HepG2 (cell line): ENCODE data around the gene SREBF1. TPM values are rescaled to one million over a fixed set of nuclear protein-coding genes. Genes with fewer than 3 reads are reported as not detected.

Experiments used
- ATAC-seq: fragments of 200-7000 bp; cut with Tn5 transposase; 3 replicates; pipeline ENCODE4 v1.9.1; 2020; ENCODE audit warnings: mild to moderate bottlenecking, moderate library complexity
- BruUV-seq: library from RNA; stranded (reverse); fragments of 400-500 nt; replicated peaks from 2 replicates; lab custom pipeline; 2021; lab: Mats Ljungman, UMichigan
- CTCF ChIA-PET: fragments of 300-600 bp; formaldehyde crosslinking; extraction: SDS; loops from one replicate; lab custom pipeline; 2021; ENCODE audit warnings: low total read pairs, inconsistent platforms, low intra/inter-chr PET ratio; lab: Yijun Ruan, JAX
- POLR2A ChIA-PET: fragments of 350-600 bp; sonication (Branson Sonifier 250); formaldehyde crosslinking; loops from one replicate; lab custom pipeline; 2020; ENCODE audit warnings: antibody characterized with exemption, inconsistent platforms; lab: Yijun Ruan, JAX
- DNase-seq: peaks from one replicate; pipeline ENCODE4 v3.0.0-alpha.2; 2015; ENCODE audit warnings: low spot score
- FAIRE-seq: peaks from 3 replicates; lab custom pipeline; 2011; peaks lifted over from hg19 to GRCh38; lab: Jason Lieb, UNC
- H2AFZ ChIP-seq: one replicate; pipeline ENCODE4 v1.6.1; 2011; ENCODE audit warnings: low read length, inconsistent platforms
- H3K27ac ChIP-seq: fragments of 300-600 bp; 3 replicates; pipeline ENCODE4 v1.8.0; 2011; ENCODE audit warnings: mixed run types, mild to moderate bottlenecking, mixed read lengths, low read length, inconsistent platforms; ENCODE audit not compliant: insufficient read depth; ENCODE audit errors: extremely low read length
- H3K27me3 ChIP-seq, 2 experiments: fragments of 200-600 bp in 1 of 2; 2 replicates in 1 of 2; 3 replicates in 1 of 2; pipeline versions ENCODE4 v1.6.0 to v1.8.0; 2011; ENCODE audit warnings: low read length in 2 of 2, mild to moderate bottlenecking in 2 of 2, moderate library complexity in 2 of 2, inconsistent platforms in 1 of 2; ENCODE audit not compliant: insufficient read depth in 2 of 2, control insufficient read depth in 1 of 2
- H3K36me3 ChIP-seq, 2 experiments: fragments of 200-600 bp in 1 of 2; replicated peaks in 1 of 2; 2 replicates in 1 of 2; 3 replicates in 1 of 2; pipeline versions ENCODE4 v1.5.1 to v1.8.0; 2011; ENCODE audit warnings: low read length in 2 of 2, inconsistent platforms in 1 of 2; ENCODE audit not compliant: insufficient read depth in 2 of 2, control insufficient read depth in 1 of 2
- H3K4me1 ChIP-seq: 2 replicates; pipeline ENCODE4 v1.5.1; 2012; ENCODE audit warnings: low read length, inconsistent platforms; ENCODE audit not compliant: insufficient read depth
- H3K4me2 ChIP-seq: 2 replicates; pipeline ENCODE4 v1.6.0; 2011; ENCODE audit warnings: low read depth, low read length, inconsistent platforms
- H3K4me3 ChIP-seq, 3 experiments: fragments of 200-600 bp in 1 of 3; sonication (generic), shearing (Covaris generic) in 1 of 3; replicated peaks in 1 of 3; 2 replicates each; pipeline ENCODE4 v1.5.1; 2011 to 2016; ENCODE audit warnings: low read length in 3 of 3, inconsistent platforms in 2 of 3, low read depth in 2 of 3, mild to moderate bottlenecking in 2 of 3, control low read depth in 1 of 3, mixed read lengths in 1 of 3; ENCODE audit not compliant: insufficient read depth in 1 of 3
- H3K79me2 ChIP-seq: one replicate; pipeline ENCODE4 v1.6.1; 2011; ENCODE audit warnings: low read length, inconsistent platforms; ENCODE audit not compliant: insufficient read depth
- H3K9ac ChIP-seq: 2 replicates; pipeline ENCODE4 v1.6.0; 2011; ENCODE audit warnings: mild to moderate bottlenecking, low read depth, low read length, inconsistent platforms; ENCODE audit not compliant: insufficient read depth
- H3K9me3 ChIP-seq: 2 replicates; pipeline ENCODE4 v1.5.1; 2012; ENCODE audit warnings: mild to moderate bottlenecking, low read length
- H4K20me1 ChIP-seq: 2 replicates; pipeline ENCODE4 v1.6.0; 2011; ENCODE audit warnings: inconsistent platforms, mild to moderate bottlenecking, low read length, moderate library complexity; ENCODE audit not compliant: insufficient read depth
- BRD4 ChIP-seq: sonication (generic); formaldehyde crosslinking; IDR thresholded peaks from 2 replicates; pipeline ENCODE4 v1.4.0; 2020; ENCODE audit warnings: missing genetic modification reagents
- DNMT1 ChIP-seq: sonication (generic); formaldehyde crosslinking; IDR thresholded peaks from 2 replicates; pipeline ENCODE4 v1.5.1; 2020; ENCODE audit warnings: mild to moderate bottlenecking, missing genetic modification reagents
- HNRNPH1 ChIP-seq: fragments of 200-400 bp; formaldehyde crosslinking; optimal IDR thresholded peaks from 2 replicates; pipeline ENCODE3; 2017; ENCODE audit warnings: mild to moderate bottlenecking, low read depth, low read length
- NCOA2 ChIP-seq: sonication (generic); formaldehyde crosslinking; IDR thresholded peaks from 2 replicates; pipeline ENCODE4 v1.8.0; 2022; ENCODE audit warnings: inconsistent platforms
- PBX2 ChIP-seq: IDR thresholded peaks from 2 replicates; pipeline ENCODE4 v1.6.1; 2016; ENCODE audit warnings: control low read depth
- PBX3 ChIP-seq: sonication (generic); formaldehyde crosslinking; IDR thresholded peaks from 2 replicates; pipeline ENCODE4 v1.8.1; 2023; ENCODE audit warnings: missing genetic modification reagents, inconsistent platforms, borderline replicate concordance
- PHF20 ChIP-seq: sonication (generic); formaldehyde crosslinking; IDR thresholded peaks from 2 replicates; pipeline ENCODE4 v1.5.0; 2020; ENCODE audit warnings: mild to moderate bottlenecking, missing genetic modification reagents
- RXRB ChIP-seq: IDR thresholded peaks from 2 replicates; pipeline ENCODE4 v1.6.1; 2016; ENCODE audit warnings: borderline replicate concordance, missing genetic modification reagents, missing compliant biosample characterization
- TARDBP ChIP-seq: sonication (generic); formaldehyde crosslinking; IDR thresholded peaks from 2 replicates; pipeline ENCODE4 v1.8.0; 2022; ENCODE audit warnings: mild to moderate bottlenecking, missing genetic modification reagents
- ZFP82 ChIP-seq: sonication (generic); formaldehyde crosslinking; IDR thresholded peaks from 2 replicates; pipeline ENCODE4 v1.5.1; 2020; ENCODE audit warnings: mild to moderate bottlenecking, missing genetic modification reagents, borderline replicate concordance
- ZNF142 ChIP-seq: sonication (generic); formaldehyde crosslinking; IDR thresholded peaks from 2 replicates; pipeline ENCODE4 v1.4.0; 2020; ENCODE audit warnings: missing genetic modification reagents
- ZNF230 ChIP-seq: sonication (generic); formaldehyde crosslinking; IDR thresholded peaks from 2 replicates; pipeline ENCODE4 v1.4.0; 2020; ENCODE audit warnings: mild to moderate bottlenecking, missing genetic modification reagents
- ZNF333 ChIP-seq: sonication (generic); formaldehyde crosslinking; IDR thresholded peaks from 2 replicates; pipeline ENCODE4 v1.4.0; 2020; ENCODE audit warnings: mild to moderate bottlenecking, missing genetic modification reagents, borderline replicate concordance
- ZNF451 ChIP-seq: sonication (generic); formaldehyde crosslinking; IDR thresholded peaks from 2 replicates; pipeline ENCODE4 v1.5.0; 2020; ENCODE audit warnings: mild to moderate bottlenecking, missing genetic modification reagents
- ZNF703 ChIP-seq: sonication (generic); formaldehyde crosslinking; IDR thresholded peaks from 2 replicates; pipeline ENCODE4 v1.5.1; 2020; ENCODE audit warnings: missing genetic modification reagents, mild to moderate bottlenecking, moderate library complexity, borderline replicate concordance
- ZNF747 ChIP-seq: sonication (generic); formaldehyde crosslinking; IDR thresholded peaks from 2 replicates; pipeline ENCODE4 v1.8.1; 2023; ENCODE audit warnings: missing genetic modification reagents, mild to moderate bottlenecking, borderline replicate concordance
- WGBS: methylation state at CpG from one replicate; pipeline ENCODE4 v1.1.6; 2017; ENCODE audit warnings: low lambda C conversion rate; 5-methylcytosine and 5-hydroxymethylcytosine counted together
- in situ Hi-C: cut with HindIII; loops from 2 replicates; pipeline ENCODE4 v1.10.0; 2017; ENCODE audit warnings: low pct_unique_long_range_greater_than_20kb; ENCODE audit not compliant: extremely low pct_ligation_motif_present
- intact Hi-C: fragments of 100-400 bp; cut with micrococcal nuclease; formaldehyde crosslinking; loops from one replicate; pipeline ENCODE4 v1.10.0; 2022; ENCODE audit not compliant: unreplicated experiment
- polyA plus RNA-seq, 8 experiments: library from polyadenylated mRNA; depleted of rRNA in 3 of 8; stranded (reverse) in 7 of 8; unstranded in 1 of 8; fragments of >200 nt; fragmentation: Illumina TruSeq in 4 of 8; extraction: Trizol in 4 of 8; gene quantifications; 2 replicates each; pipeline versions ENCODE4 v1.2.1 to v1.2.3, GENCODE V29; 2011 to 2016; ENCODE audit warnings: low read depth in 4 of 8, missing spikeins in 1 of 8, mixed read lengths in 1 of 8; ENCODE audit not compliant: insufficient read depth in 1 of 8
- total RNA-seq, 5 experiments: library from RNA; depleted of rRNA; stranded (reverse); fragments of >200 nt; fragmentation: Illumina TruSeq; extraction: Trizol; gene quantifications; 2 replicates each; pipeline ENCODE4 v1.2.3, GENCODE V29; 2016; ENCODE audit warnings: low read depth in 1 of 5

The SREBF1 gene
- total and polyA plus RNA-seq, 2 of the 13 experiments (the other 11 are each of a cell fraction or from before 2014, with no cell fraction given), result 34.3 to 38.0 TPM

- ChIA-PET POLR2A (interaction anchor here (0.7 to 4.2 kb wide), 21 partner anchors 12 to 1398 kb away, joined by 3 to 69 read pairs (median 4); partner anchors contain the start of genes DRC3, PEMT and TOM1L2), CTCF (no interaction called here)
- peak; percentile 89 for FAIRE-seq
- no peaks in the 10 kb centered on the region for H3K27me3 ChIP-seq
- in situ Hi-C loops, result no loop called here
- no TSS peak for BruUV-seq
- ATAC-seq, result peak; percentile 60
- peak overlapping the region; percentile 91 for H3K4me2 ChIP-seq
- WGBS, result 0% methylated on average over 16 of the region's 69 CpGs
- peaks cover 49% of the 10 kb centered on the region for H3K79me2 ChIP-seq
- H2AFZ ChIP-seq, result no peak overlapping the region
- peak overlapping the region; percentile 90 for H3K27ac ChIP-seq
- H3K9ac ChIP-seq, result peak overlapping the region; percentile 99
- H3K9me3 ChIP-seq, result no peaks in the 10 kb centered on the region
- H3K4me3 ChIP-seq, result peak overlapping the region; percentile 82 to 94 (median 91)
- peaks cover 5 to 14% of the 10 kb centered on the region in 2 experiments for H3K36me3 ChIP-seq
- intact Hi-C loops, result loop anchor here (1.0 kb wide), 1 partner anchor 24 kb away; no protein-coding TSS in a partner anchor
- peaks cover 25% of the 10 kb centered on the region; the same call in 1 of the 2 replicates for H4K20me1 ChIP-seq
- H3K4me1 ChIP-seq, result peaks cover 84% of the 10 kb centered on the region
- DNase-seq, result peak; percentile 92
- TF ChIP-seq PBX3 (no peak), PBX2 (CRISPR knock-in tag) (no peak), PHF20 (CRISPR knock-in tag) (no peak; the same call in 1 of the 2 replicates), BRD4 (CRISPR knock-in tag) (no peak; the same call in none of the 2 replicates), TARDBP (CRISPR knock-in tag) (peak; percentile 58; the same call in 1 of the 2 replicates), NCOA2 (CRISPR knock-in tag) (peak; percentile 62; the same call in 1 of the 2 replicates), HNRNPH1 (no peak), ZNF142 (CRISPR knock-in tag) (peak; percentile 73), ZNF451 (CRISPR knock-in tag) (peak; percentile 82), DNMT1 (CRISPR knock-in tag) (peak; percentile 74; the same call in 1 of the 2 replicates), ZNF333 (CRISPR knock-in tag) (peak; percentile 77; the same call in 1 of the 2 replicates), ZNF703 (CRISPR knock-in tag) (0 out of 2 replicates have a peak, but pooled peaks have one; percentile 26), RXRB (peak; percentile 99), ZNF747 (CRISPR knock-in tag) (peak; percentile 72), ZFP82 (no peak), ZNF230 (CRISPR knock-in tag) (no peak; the same call in 1 of the 2 replicates)
These were observed 452 bp downstream of the SREBF1 start for GRCh38 chr17:17836250-17836817.
